ENCODE results near the gene FBXL4. TPM values are rescaled to one million over a fixed set of nuclear protein-coding genes. Genes with fewer than 3 reads are reported as not detected.
"Not testable (repeated sequence)": the region's sequence is repeated elsewhere in the genome, so short reads cannot be mapped to it uniquely, and the experiment has no call there.

Gene FBXL4
- total RNA-seq, 1 donor from 2014 or later: 11.6 TPM

- intact Hi-C loops (cut with micrococcal nuclease): loop anchor here (2.0 kb wide), 4 partner anchors 66 to 568 kb away; partner anchors contain the start of genes PNISR, POU3F2 and USP45
Measured at GRCh38 chr6:98946266-98946878, 1.4 kb downstream of the FBXL4 start.

GRCh38 chr6:98945311-98946115, 2.2 kb downstream of the FBXL4 start:
- intact Hi-C loops (cut with micrococcal nuclease): loop anchor here (2.0 kb wide), 4 partner anchors 65 to 569 kb away; partner anchors contain the start of genes PNISR, POU3F2 and USP45

- intact Hi-C loops (cut with micrococcal nuclease): no loop called here
Measured at GRCh38 chr6:98944598-98945081, 3.1 kb downstream of the FBXL4 start.

- intact Hi-C loops (cut with micrococcal nuclease): no loop called here
Measured at GRCh38 chr6:98944168-98944567, 3.6 kb downstream of the FBXL4 start.

- intact Hi-C loops (cut with micrococcal nuclease): no loop called here
Measured at GRCh38 chr6:98942263-98942803, 5.4 kb downstream of the FBXL4 start.

GRCh38 chr6:98941319-98941718, 6.4 kb downstream of the FBXL4 start:
- intact Hi-C loops (cut with micrococcal nuclease): no loop called here

- intact Hi-C loops (cut with micrococcal nuclease): no loop called here
Measured at GRCh38 chr6:98937351-98937750, 10.4 kb downstream of the FBXL4 start.

GRCh38 chr6:98932381-98932780, 15.4 kb downstream of the FBXL4 start:
- intact Hi-C loops (cut with micrococcal nuclease): no loop called here

- intact Hi-C loops (cut with micrococcal nuclease): no loop called here
Measured at GRCh38 chr6:98931696-98932095, 16.1 kb downstream of the FBXL4 start.

- intact Hi-C loops (cut with micrococcal nuclease): no loop called here
Measured at GRCh38 chr6:98929498-98930060, 18.2 kb downstream of the FBXL4 start.

- intact Hi-C loops (cut with micrococcal nuclease): no loop called here
Measured at GRCh38 chr6:98928688-98929087, 19.1 kb downstream of the FBXL4 start.

GRCh38 chr6:98927534-98927933, 20.2 kb downstream of the FBXL4 start:
- intact Hi-C loops (cut with micrococcal nuclease): no loop called here

GRCh38 chr6:98925831-98926230, 21.9 kb downstream of the FBXL4 start:
- intact Hi-C loops (cut with micrococcal nuclease): no loop called here

GRCh38 chr6:98924647-98925046, 23.1 kb downstream of the FBXL4 start:
- intact Hi-C loops (cut with micrococcal nuclease): no loop called here

GRCh38 chr6:98920904-98921431, 26.8 kb downstream of the FBXL4 start:
- intact Hi-C loops (cut with micrococcal nuclease): no loop called here

- intact Hi-C loops (cut with micrococcal nuclease): not testable (repeated sequence)
Measured at GRCh38 chr6:98910946-98911345, 36.8 kb downstream of the FBXL4 start.

GRCh38 chr6:98909236-98909635, 38.5 kb downstream of the FBXL4 start:
- intact Hi-C loops (cut with micrococcal nuclease): no loop called here

- intact Hi-C loops (cut with micrococcal nuclease): not testable (repeated sequence)
Measured at GRCh38 chr6:98906342-98906741, 41.4 kb downstream of the FBXL4 start.

GRCh38 chr6:98905759-98906158, 42.0 kb downstream of the FBXL4 start:
- intact Hi-C loops (cut with micrococcal nuclease): no loop called here

GRCh38 chr6:98904096-98904495, 43.6 kb downstream of the FBXL4 start:
- intact Hi-C loops (cut with micrococcal nuclease): no loop called here

GRCh38 chr6:98900706-98901105, 47.0 kb downstream of the FBXL4 start:
- intact Hi-C loops (cut with micrococcal nuclease): no loop called here

- intact Hi-C loops (cut with micrococcal nuclease): no loop called here
Measured at GRCh38 chr6:98894810-98895209, 52.9 kb downstream of the FBXL4 start.
